Measurements from ENCODE around the gene SLC35G6. TPM values are rescaled to one million over a fixed set of nuclear protein-coding genes. Genes with fewer than 3 reads are reported as not detected.

The SLC35G6 gene
- total and polyA plus RNA-seq, 2 of the 13 experiments (the other 11 are each of a cell fraction or from before 2014, with no cell fraction given) = 0.07 TPM; not detected in 1

DNA sequence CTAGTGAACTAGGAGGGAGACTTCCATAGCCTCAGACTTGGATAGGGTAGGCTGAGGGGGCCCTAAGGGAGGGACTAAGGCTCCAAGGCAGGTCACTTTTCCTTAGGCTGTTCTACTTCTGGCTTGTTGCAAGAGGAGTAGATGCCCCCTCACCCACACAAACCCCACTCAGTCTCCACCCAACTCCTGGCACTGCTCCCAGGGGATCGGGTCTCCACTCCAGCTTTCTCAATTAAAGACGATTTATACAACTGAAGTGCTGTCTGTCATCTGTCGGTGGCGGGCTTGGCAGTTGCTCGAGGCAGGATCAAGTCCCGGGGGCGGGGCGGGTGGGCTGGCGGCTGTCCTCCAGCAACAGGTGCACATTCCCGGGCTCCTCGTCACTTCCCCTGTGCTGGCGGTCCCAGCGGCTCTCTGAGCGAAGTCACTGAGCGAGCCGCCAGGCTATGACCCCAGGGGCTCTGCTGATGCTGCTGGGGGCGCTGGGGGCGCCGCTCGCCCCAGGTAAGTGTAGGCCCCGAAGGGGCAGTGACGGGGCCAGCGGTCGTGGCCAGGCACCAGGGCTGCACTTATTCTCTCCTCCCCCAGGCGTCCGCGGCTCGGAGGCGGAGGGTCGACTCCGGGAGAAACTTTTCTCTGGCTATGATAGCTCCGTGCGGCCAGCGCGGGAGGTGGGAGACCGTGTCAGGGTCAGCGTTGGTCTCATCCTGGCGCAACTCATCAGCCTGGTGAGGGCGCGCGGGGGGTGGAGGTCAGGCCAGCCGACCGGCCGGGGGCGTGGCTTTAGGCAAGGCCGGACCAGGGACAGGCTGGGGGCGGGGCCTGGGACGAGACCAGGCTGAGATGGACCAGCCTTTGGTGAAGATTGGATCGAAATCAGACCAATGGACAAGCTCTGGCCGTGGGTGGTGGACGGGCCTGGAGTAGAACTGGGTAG is 36.3 kb upstream of the SLC35G6 start, which contains the start of gene CHRNB1 (continued):
- TF ChIP-seq, protein P1, sequence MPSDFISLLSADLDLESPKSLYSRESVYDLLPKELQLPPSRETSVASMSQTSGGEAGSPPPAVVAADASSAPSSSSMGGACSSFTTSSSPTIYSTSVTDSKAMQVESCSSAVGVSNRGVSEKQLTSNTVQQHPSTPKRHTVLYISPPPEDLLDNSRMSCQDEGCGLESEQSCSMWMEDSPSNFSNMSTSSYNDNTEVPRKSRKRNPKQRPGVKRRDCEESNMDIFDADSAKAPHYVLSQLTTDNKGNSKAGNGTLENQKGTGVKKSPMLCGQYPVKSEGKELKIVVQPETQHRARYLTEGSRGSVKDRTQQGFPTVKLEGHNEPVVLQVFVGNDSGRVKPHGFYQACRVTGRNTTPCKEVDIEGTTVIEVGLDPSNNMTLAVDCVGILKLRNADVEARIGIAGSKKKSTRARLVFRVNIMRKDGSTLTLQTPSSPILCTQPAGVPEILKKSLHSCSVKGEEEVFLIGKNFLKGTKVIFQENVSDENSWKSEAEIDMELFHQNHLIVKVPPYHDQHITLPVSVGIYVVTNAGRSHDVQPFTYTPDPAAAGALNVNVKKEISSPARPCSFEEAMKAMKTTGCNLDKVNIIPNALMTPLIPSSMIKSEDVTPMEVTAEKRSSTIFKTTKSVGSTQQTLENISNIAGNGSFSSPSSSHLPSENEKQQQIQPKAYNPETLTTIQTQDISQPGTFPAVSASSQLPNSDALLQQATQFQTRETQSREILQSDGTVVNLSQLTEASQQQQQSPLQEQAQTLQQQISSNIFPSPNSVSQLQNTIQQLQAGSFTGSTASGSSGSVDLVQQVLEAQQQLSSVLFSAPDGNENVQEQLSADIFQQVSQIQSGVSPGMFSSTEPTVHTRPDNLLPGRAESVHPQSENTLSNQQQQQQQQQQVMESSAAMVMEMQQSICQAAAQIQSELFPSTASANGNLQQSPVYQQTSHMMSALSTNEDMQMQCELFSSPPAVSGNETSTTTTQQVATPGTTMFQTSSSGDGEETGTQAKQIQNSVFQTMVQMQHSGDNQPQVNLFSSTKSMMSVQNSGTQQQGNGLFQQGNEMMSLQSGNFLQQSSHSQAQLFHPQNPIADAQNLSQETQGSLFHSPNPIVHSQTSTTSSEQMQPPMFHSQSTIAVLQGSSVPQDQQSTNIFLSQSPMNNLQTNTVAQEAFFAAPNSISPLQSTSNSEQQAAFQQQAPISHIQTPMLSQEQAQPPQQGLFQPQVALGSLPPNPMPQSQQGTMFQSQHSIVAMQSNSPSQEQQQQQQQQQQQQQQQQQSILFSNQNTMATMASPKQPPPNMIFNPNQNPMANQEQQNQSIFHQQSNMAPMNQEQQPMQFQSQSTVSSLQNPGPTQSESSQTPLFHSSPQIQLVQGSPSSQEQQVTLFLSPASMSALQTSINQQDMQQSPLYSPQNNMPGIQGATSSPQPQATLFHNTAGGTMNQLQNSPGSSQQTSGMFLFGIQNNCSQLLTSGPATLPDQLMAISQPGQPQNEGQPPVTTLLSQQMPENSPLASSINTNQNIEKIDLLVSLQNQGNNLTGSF (CRISPR knock-in tag; IDR thresholded peaks at IDR 0.05) = no peak
- TF ChIP-seq, protein P2, sequence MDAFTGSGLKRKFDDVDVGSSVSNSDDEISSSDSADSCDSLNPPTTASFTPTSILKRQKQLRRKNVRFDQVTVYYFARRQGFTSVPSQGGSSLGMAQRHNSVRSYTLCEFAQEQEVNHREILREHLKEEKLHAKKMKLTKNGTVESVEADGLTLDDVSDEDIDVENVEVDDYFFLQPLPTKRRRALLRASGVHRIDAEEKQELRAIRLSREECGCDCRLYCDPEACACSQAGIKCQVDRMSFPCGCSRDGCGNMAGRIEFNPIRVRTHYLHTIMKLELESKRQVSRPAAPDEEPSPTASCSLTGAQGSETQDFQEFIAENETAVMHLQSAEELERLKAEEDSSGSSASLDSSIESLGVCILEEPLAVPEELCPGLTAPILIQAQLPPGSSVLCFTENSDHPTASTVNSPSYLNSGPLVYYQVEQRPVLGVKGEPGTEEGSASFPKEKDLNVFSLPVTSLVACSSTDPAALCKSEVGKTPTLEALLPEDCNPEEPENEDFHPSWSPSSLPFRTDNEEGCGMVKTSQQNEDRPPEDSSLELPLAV (CRISPR knock-in tag; conservative IDR thresholded peaks at IDR 0.05; ENCODE audit: low read depth) = no peak
- TF ChIP-seq ZNF772 (CRISPR knock-in tag; IDR thresholded peaks at IDR 0.05) (peak; percentile 90), PLRG1 (conservative IDR thresholded peaks at IDR 0.05) (no peak), PRPF4 (IDR thresholded peaks at IDR 0.05; ENCODE audit: low read depth, low read length, poor library complexity, severe bottlenecking) (no peak), NFKBIZ (CRISPR knock-in tag; IDR thresholded peaks at IDR 0.05) (no peak), ZNF260 (CRISPR knock-in tag; IDR thresholded peaks at IDR 0.05; ENCODE audit: borderline replicate concordance, low read depth) (no peak), CHCHD3 (CRISPR knock-in tag; IDR thresholded peaks at IDR 0.05) (no peak), SCMH1 (CRISPR knock-in tag; IDR thresholded peaks at IDR 0.05; ENCODE audit: borderline replicate concordance) (no peak), ZNF484 (CRISPR knock-in tag; IDR thresholded peaks at IDR 0.05; ENCODE audit: borderline replicate concordance, low read depth) (peak; percentile 21; the same call in 1 of the 2 replicates), ZSCAN9 (CRISPR knock-in tag; IDR thresholded peaks at IDR 0.05; ENCODE audit: borderline replicate concordance) (peak; percentile 75; the same call in 1 of the 2 replicates), ZNF709 (CRISPR knock-in tag; IDR thresholded peaks at IDR 0.05) (peak; percentile 38; the same call in 1 of the 2 replicates), ZNF101 (CRISPR knock-in tag; IDR thresholded peaks at IDR 0.05; ENCODE audit: borderline replicate concordance, low read depth) (no peak)
- TF ChIP-seq, protein P3, sequence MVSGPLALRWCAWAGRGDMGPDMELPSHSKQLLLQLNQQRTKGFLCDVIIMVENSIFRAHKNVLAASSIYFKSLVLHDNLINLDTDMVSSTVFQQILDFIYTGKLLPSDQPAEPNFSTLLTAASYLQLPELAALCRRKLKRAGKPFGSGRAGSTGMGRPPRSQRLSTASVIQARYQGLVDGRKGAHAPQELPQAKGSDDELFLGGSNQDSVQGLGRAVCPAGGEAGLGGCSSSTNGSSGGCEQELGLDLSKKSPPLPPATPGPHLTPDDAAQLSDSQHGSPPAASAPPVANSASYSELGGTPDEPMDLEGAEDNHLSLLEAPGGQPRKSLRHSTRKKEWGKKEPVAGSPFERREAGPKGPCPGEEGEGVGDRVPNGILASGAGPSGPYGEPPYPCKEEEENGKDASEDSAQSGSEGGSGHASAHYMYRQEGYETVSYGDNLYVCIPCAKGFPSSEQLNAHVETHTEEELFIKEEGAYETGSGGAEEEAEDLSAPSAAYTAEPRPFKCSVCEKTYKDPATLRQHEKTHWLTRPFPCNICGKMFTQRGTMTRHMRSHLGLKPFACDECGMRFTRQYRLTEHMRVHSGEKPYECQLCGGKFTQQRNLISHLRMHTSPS (CRISPR knock-in tag; IDR thresholded peaks at IDR 0.05; ENCODE audit: low read depth) = peak; percentile 73; the same call in 1 of the 2 replicates
- TF ChIP-seq, protein P4, sequence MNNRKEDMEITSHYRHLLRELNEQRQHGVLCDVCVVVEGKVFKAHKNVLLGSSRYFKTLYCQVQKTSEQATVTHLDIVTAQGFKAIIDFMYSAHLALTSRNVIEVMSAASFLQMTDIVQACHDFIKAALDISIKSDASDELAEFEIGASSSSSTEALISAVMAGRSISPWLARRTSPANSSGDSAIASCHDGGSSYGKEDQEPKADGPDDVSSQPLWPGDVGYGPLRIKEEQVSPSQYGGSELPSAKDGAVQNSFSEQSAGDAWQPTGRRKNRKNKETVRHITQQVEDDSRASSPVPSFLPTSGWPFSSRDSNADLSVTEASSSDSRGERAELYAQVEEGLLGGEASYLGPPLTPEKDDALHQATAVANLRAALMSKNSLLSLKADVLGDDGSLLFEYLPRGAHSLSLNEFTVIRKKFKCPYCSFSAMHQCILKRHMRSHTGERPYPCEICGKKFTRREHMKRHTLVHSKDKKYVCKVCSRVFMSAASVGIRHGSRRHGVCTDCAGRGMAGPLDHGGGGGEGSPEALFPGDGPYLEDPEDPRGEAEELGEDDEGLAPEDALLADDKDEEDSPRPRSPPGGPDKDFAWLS (CRISPR knock-in tag; IDR thresholded peaks at IDR 0.05; ENCODE audit: borderline replicate concordance) = no peak
- TF ChIP-seq, protein P5, sequence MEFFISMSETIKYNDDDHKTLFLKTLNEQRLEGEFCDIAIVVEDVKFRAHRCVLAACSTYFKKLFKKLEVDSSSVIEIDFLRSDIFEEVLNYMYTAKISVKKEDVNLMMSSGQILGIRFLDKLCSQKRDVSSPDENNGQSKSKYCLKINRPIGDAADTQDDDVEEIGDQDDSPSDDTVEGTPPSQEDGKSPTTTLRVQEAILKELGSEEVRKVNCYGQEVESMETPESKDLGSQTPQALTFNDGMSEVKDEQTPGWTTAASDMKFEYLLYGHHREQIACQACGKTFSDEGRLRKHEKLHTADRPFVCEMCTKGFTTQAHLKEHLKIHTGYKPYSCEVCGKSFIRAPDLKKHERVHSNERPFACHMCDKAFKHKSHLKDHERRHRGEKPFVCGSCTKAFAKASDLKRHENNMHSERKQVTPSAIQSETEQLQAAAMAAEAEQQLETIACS (CRISPR knock-in tag; IDR thresholded peaks at IDR 0.05) = no peak

Data from HepG2 (cell line).